GM23338 (cell line): ENCODE results near the gene RBM12. TPM values are rescaled to one million over a fixed set of nuclear protein-coding genes. Genes with fewer than 3 reads are reported as not detected.

Source experiments
- CTCF ChIP-seq, 2 experiments: fragments of 200-600 bp in 1 of 2; sonication (generic) in 1 of 2; conservative IDR thresholded peaks; 2 replicates each; pipeline versions ENCODE4 v1.5.1 to v1.6.1; 2016 to 2017; ENCODE audit warnings: antibody characterized with exemption in 2 of 2, low read depth in 2 of 2, mild to moderate bottlenecking in 2 of 2, moderate library complexity in 1 of 2
- ETS1 ChIP-seq: IDR thresholded peaks from 2 replicates; pipeline ENCODE4 v1.6.1; 2016; ENCODE audit warnings: antibody characterized with exemption
- EZH2phosphoT487 ChIP-seq: fragments of 200-600 bp; sonication (generic); IDR thresholded peaks from one replicate; pipeline ENCODE4 v1.8.1; 2018; ENCODE audit warnings: antibody characterized with exemption; ENCODE audit not compliant: unreplicated experiment
- JUNB ChIP-seq: IDR thresholded peaks from one replicate; pipeline ENCODE4 v1.6.1; 2016; ENCODE audit warnings: antibody characterized with exemption; ENCODE audit not compliant: unreplicated experiment
- NANOG ChIP-seq: IDR thresholded peaks from 2 replicates; pipeline ENCODE4 v1.6.1; 2016; ENCODE audit warnings: antibody characterized with exemption, borderline replicate concordance
- POLR2AphosphoS5 ChIP-seq: IDR thresholded peaks from 2 replicates; pipeline ENCODE4 v1.6.1; 2016; ENCODE audit warnings: antibody characterized with exemption, low read depth
- REST ChIP-seq: IDR thresholded peaks from one replicate; pipeline ENCODE4 v1.6.1; 2018; ENCODE audit warnings: antibody characterized with exemption; ENCODE audit not compliant: unreplicated experiment
- ZNF114 ChIP-seq: fragments of 250-450 bp; sonication (Bioruptor Pico); IDR thresholded peaks from 2 replicates; pipeline ENCODE4 v1.5.0; 2020; ENCODE audit warnings: mild to moderate bottlenecking, moderate library complexity
- ZNF331 ChIP-seq: fragments of 250-450 bp; sonication (Bioruptor Pico); IDR thresholded peaks from 2 replicates; pipeline ENCODE4 v1.5.0; 2020; ENCODE audit warnings: low read depth, mild to moderate bottlenecking, moderate library complexity
- ZNF462 ChIP-seq: fragments of 250-450 bp; sonication (Bioruptor Pico); IDR thresholded peaks from 2 replicates; pipeline ENCODE4 v1.5.0; 2020; ENCODE audit warnings: mild to moderate bottlenecking, moderate library complexity
- polyA plus RNA-seq: library from polyadenylated mRNA; unstranded; fragments of >200 nt; fragmentation: Nextera tagmentation; extraction: Ambion mirVana; gene quantifications from 2 replicates; pipeline ENCODE4 v1.2.1, GENCODE V29; 2016
- total RNA-seq: library from RNA; depleted of rRNA; stranded (reverse); fragments of >200 nt; shearing (Covaris generic); gene quantifications from 2 replicates; pipeline ENCODE4 v1.2.3, GENCODE V29; 2014

Gene RBM12
- total and polyA plus RNA-seq, 2 experiments from 2014 or later: 22.3 to 82.2 TPM

GRCh38 chr20:35702051-35702823 is 37.5 kb upstream of the RBM12 start (continued):
- no peak for TF ChIP-seq ZNF462 (CRISPR knock-in tag)
- TF ChIP-seq ZNF114 (CRISPR knock-in tag): no peak
- TF ChIP-seq EZH2phosphoT487: no peak
- no peak for TF ChIP-seq NANOG
- TF ChIP-seq POLR2AphosphoS5: no peak; the same call in none of the 2 replicates
- no peak for TF ChIP-seq CTCF (conservative IDR thresholded peaks at IDR 0.05; ENCODE audit: low read depth in 2 of 2)
- TF ChIP-seq ETS1: no peak
- no peak for TF ChIP-seq JUNB
- no peak for TF ChIP-seq ZNF331
- TF ChIP-seq REST: no peak
